Measurements from ENCODE around the gene KITLG.

The KITLG gene

DNA sequence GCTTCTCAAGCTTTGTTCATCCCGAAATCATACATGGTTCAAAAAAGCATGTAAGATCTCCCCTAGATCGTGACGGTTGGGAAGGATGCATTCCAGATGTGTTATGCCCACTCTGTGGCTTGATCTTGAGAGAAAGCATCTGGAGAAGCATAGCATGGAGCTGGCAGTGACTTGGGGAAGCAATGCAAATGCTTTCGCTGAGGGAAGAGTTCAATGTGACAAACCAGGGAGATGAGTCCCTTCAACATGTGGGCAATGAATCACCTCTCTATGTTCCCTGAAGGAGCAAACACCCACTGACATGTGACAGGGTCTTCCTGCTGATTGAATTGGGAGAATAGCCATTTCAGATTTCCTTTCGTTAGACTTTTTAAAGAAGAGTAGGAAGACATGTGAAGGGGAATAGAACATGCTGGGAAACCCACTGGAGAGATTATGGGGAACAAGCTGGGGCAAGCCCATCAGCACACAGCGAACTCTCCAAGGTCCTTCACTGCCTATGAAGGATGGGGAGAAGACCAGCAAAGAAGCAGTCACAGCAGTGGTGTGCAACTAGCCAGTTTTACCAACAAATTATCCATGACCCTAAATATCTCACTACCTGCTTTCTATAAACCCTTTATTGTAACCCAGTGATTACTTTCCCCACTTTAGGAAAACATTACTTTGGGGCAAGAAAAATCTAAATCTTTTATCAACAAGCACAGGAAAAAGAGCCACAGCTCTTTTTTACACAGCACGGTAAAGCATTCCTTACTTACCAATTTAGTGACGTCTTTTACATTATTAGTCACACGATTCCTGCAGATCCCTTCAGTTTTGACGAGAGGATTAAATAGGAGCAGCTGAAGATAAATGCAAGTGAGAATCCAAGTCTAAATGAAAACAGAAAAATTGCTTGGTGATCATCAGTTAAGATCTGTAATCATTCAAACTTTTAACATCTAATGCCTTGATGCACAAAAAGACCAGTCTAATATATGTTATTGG, 35.0 kb downstream of the KITLG start:
- WGBS, 2 experiments (ENCODE audit: insufficient coverage in 2 of 2) = 95 to 100% methylated on average over 4 to 7 of the region's 10 CpGs
- no peak overlapping the region for H3K4me3 ChIP-seq (ENCODE audit: extremely low read depth, insufficient read depth, low read length, poor library complexity, severe bottlenecking)
- no peak overlapping the region for H3K27ac ChIP-seq (ENCODE audit: low read depth, low read length, severe bottlenecking)
- no peaks in the 10 kb centered on the region for H3K9me3 ChIP-seq (ENCODE audit: control insufficient read depth, low read length)
- H3K36me3 ChIP-seq (ENCODE audit: control insufficient read depth, insufficient read depth, low read length) = peaks cover 4% of the 10 kb centered on the region
- peaks cover 10% of the 10 kb centered on the region for H3K4me1 ChIP-seq (ENCODE audit: control insufficient read depth, insufficient read depth, low read length, poor library complexity, severe bottlenecking)

DNA sequence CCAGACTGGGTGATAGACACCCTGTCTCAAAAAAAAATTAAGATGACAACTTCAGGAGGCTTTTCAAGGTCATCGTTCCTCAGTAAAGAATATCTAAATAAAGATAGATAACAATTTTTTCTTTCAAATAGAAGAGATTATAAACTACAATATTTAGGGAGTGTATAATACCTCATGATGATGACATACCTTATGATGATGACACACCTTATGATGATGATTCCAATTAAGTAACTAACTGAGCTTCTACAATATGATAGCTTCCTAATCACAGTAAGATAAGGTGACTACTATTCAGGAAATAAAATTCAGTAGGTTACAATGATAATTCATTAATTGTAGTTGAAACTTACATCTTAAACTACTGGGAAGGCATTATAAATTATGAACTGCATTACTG, 40.4 kb downstream of the KITLG start:
- no peak overlapping the region for H3K27ac ChIP-seq (ENCODE audit: low read depth, low read length, severe bottlenecking)
- H3K4me1 ChIP-seq (ENCODE audit: control insufficient read depth, insufficient read depth, low read length, poor library complexity, severe bottlenecking) = no peaks in the 10 kb centered on the region
- no peaks in the 10 kb centered on the region for H3K9me3 ChIP-seq (ENCODE audit: control insufficient read depth, low read length)
- no CpG with 5 or more reads among the region's 1 CpG for WGBS, 2 experiments (ENCODE audit: insufficient coverage in 2 of 2)
- H3K36me3 ChIP-seq (ENCODE audit: control insufficient read depth, insufficient read depth, low read length) = peaks cover 23% of the 10 kb centered on the region
- no peak overlapping the region for H3K4me3 ChIP-seq (ENCODE audit: extremely low read depth, insufficient read depth, low read length, poor library complexity, severe bottlenecking)

DNA sequence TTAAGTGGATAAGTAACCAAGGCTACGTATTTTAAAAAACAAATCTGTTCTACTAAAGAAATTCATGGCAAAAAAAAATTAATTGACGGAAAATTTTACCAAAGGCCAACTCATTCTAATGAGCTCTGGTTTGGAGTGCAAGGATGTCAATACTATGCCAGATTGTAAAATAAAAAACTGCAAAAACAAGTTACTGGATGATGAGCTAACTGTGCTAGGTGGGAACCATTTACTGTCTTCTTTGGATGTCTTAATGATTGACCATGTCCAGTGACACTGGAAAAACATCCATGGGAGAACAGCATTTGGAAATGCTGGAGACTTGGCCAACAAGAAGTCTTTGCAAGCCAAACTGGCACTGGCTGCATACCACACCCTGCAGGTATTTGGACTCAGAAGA, 41.6 kb downstream of the KITLG start:
- Histone ChIP-seq H3K4me1 (ENCODE audit: control insufficient read depth, insufficient read depth, low read length, poor library complexity, severe bottlenecking) (no peaks in the 10 kb centered on the region), H3K36me3 (ENCODE audit: control insufficient read depth, insufficient read depth, low read length) (peaks cover 23% of the 10 kb centered on the region), H3K4me3 (ENCODE audit: extremely low read depth, insufficient read depth, low read length, poor library complexity, severe bottlenecking) (no peak overlapping the region), H3K9me3 (ENCODE audit: control insufficient read depth, low read length) (no peaks in the 10 kb centered on the region), H3K27ac (ENCODE audit: low read depth, low read length, severe bottlenecking) (no peak overlapping the region)
- 100% methylated on average over 1 of the region's 2 CpGs; no CpG with 5 or more reads in 1 of the 2 experiments for WGBS, 2 experiments (ENCODE audit: insufficient coverage in 2 of 2)

DNA sequence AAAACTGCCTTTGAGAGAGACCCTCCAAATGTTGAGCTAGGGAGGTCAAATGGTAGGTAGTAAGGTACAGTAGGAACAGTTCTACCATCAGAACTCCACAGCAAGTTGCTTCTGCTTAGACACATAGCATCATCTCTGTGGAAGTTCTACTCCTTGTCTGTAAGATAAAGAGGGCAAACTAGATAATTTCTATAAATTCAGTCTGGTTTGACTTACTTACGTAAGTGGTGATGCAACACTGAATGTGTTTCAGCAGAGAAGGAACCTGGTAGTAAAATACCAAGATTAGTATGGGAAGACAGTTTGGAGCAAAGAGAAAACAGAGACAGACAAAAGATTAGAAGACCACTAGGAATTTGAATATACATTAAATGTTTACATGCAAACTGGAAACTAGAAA, 42.0 kb downstream of the KITLG start:
- no peaks in the 10 kb centered on the region for H3K9me3 ChIP-seq (ENCODE audit: control insufficient read depth, low read length)
- WGBS, 2 experiments (ENCODE audit: insufficient coverage in 2 of 2) = 80 to 100% methylated on average over 1 of the region's 1 CpG
- peaks cover 21% of the 10 kb centered on the region for H3K36me3 ChIP-seq (ENCODE audit: control insufficient read depth, insufficient read depth, low read length)
- no peaks in the 10 kb centered on the region for H3K4me1 ChIP-seq (ENCODE audit: control insufficient read depth, insufficient read depth, low read length, poor library complexity, severe bottlenecking)
- H3K4me3 ChIP-seq (ENCODE audit: extremely low read depth, insufficient read depth, low read length, poor library complexity, severe bottlenecking) = no peak overlapping the region
- H3K27ac ChIP-seq (ENCODE audit: low read depth, low read length, severe bottlenecking) = no peak overlapping the region

DNA sequence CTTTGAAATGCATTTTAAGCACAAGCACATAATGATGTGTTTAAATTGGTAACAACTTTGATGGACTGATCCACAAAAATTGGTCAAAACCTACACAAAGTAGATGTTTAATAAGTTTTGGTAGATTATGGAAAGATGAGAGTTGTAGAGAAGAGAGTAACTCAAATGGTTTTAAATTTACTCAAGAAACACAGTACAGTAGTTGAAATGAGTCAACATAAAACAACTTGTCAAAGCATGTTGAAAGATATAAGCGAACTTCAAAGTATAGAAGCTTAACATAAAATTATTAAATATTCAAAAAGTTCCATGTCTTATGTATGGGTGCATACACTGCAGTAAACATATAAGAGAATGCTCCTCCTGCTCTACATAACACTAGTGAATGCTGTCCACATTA, 49.4 kb downstream of the KITLG start:
- Histone ChIP-seq H3K4me3 (ENCODE audit: extremely low read depth, insufficient read depth, low read length, poor library complexity, severe bottlenecking) (no peak overlapping the region), H3K4me1 (ENCODE audit: control insufficient read depth, insufficient read depth, low read length, poor library complexity, severe bottlenecking) (no peaks in the 10 kb centered on the region), H3K9me3 (ENCODE audit: control insufficient read depth, low read length) (no peaks in the 10 kb centered on the region), H3K27ac (ENCODE audit: low read depth, low read length, severe bottlenecking) (no peak overlapping the region), H3K36me3 (ENCODE audit: control insufficient read depth, insufficient read depth, low read length) (peaks cover 8% of the 10 kb centered on the region)
- no CpG with 5 or more reads among the region's 1 CpG for WGBS, 2 experiments (ENCODE audit: insufficient coverage in 2 of 2)

DNA sequence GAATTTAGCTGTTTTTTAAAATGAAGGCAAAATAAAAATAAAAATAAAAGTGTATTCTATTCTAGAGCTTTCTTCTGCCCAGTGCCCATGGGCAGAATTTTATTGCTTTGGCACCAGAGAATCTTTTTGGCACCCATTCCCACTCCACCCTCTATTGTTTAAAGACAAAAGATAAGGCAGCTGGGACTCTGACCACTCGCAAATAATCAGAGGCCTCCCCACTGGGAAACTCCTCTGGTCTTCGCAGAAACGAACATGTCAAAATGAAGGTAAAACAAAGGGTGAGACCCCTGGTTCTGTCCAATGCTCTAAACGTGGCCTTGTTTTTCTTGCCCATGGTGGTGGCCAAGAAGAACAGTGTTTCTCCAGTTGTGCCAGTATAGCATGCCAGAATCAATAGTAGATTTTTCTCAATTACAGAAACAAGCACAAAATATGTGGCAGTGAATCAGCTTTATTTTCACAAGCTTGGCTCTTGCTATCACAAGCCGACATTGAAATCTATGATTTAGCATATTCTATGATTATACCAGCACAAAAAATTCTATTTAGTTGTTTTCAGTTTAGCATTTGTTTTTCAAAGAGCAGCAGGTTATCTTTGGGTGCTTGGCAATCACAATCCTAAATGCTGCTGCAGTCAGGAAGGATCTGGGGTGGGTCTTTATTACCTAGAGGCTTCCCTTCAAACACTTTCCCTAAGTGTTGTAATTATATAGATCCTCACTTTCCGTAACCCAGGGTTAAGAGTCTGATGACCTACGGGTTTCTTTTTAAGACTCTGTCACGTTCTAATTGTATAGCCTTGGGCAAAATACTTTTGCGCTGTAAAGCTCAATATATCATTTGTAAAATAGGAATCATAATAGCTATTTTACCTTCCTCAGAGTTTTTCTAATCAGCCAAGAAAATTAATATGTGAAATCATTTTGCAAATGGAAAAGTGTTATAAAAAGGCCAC, 50.5 kb downstream of the KITLG start:
- Histone ChIP-seq H3K4me3 (ENCODE audit: extremely low read depth, insufficient read depth, low read length, poor library complexity, severe bottlenecking) (no peak overlapping the region), H3K36me3 (ENCODE audit: control insufficient read depth, insufficient read depth, low read length) (peaks cover 8% of the 10 kb centered on the region), H3K9me3 (ENCODE audit: control insufficient read depth, low read length) (no peaks in the 10 kb centered on the region), H3K4me1 (ENCODE audit: control insufficient read depth, insufficient read depth, low read length, poor library complexity, severe bottlenecking) (no peaks in the 10 kb centered on the region), H3K27ac (ENCODE audit: low read depth, low read length, severe bottlenecking) (no peak overlapping the region)
- WGBS, 2 experiments (ENCODE audit: insufficient coverage in 2 of 2) = 60 to 61% methylated on average over 4 of the region's 9 CpGs

DNA sequence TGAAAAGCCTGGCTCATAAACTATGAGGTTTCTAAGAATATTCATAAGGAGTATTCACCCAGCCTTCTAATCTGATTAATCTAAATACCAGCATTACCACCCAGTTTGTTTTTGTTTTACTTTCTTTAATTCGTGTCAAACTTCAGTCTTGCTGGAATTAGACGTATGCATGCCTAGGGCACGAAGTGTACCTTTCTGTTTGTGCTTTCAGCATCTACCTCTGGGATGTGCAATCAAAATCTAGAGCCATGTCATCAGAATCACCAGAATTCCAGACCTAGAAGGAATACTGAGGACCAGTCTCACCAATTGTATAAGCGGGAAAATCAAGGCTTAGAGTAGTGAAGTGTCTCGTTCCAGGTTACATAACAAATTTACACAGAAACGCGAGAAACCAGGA, 57.3 kb downstream of the KITLG start:
- H3K4me1 ChIP-seq (ENCODE audit: control insufficient read depth, insufficient read depth, low read length, poor library complexity, severe bottlenecking) = peaks cover 4% of the 10 kb centered on the region
- no peak overlapping the region for H3K4me3 ChIP-seq (ENCODE audit: extremely low read depth, insufficient read depth, low read length, poor library complexity, severe bottlenecking)
- 93 to 99% methylated on average over 4 to 7 of the region's 7 CpGs for WGBS, 2 experiments (ENCODE audit: insufficient coverage in 2 of 2)
- H3K9me3 ChIP-seq (ENCODE audit: control insufficient read depth, low read length) = no peaks in the 10 kb centered on the region
- no peak overlapping the region for H3K27ac ChIP-seq (ENCODE audit: low read depth, low read length, severe bottlenecking)
- H3K36me3 ChIP-seq (ENCODE audit: control insufficient read depth, insufficient read depth, low read length) = peaks cover 6% of the 10 kb centered on the region

DNA sequence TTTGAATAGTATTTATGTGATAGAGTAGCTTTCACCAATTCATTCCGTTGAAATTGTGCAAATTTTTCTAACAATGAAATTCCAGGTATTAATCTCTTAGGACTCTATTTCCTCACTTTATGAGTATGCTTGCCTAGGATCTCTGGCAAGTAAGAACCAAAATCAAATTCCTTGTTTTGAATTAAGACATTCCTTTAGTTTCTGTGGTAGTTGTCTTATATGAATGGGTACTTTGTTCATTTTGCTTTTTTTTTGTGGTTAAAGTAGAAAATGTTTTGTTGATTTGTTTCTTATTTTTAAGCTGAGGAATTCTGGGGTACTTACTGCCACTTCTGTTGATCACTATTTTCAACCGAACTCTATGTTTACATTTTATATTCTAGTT, 59.8 kb downstream of the KITLG start:
- 100% methylated on average over 1 of the region's 2 CpGs; no CpG with 5 or more reads in 1 of the 2 experiments for WGBS, 2 experiments (ENCODE audit: insufficient coverage in 2 of 2)
- H3K4me3 ChIP-seq (ENCODE audit: extremely low read depth, insufficient read depth, low read length, poor library complexity, severe bottlenecking) = no peak overlapping the region
- H3K9me3 ChIP-seq (ENCODE audit: control insufficient read depth, low read length) = no peaks in the 10 kb centered on the region
- H3K27ac ChIP-seq (ENCODE audit: low read depth, low read length, severe bottlenecking) = peak overlapping the region; percentile 13
- H3K36me3 ChIP-seq (ENCODE audit: control insufficient read depth, insufficient read depth, low read length) = no peaks in the 10 kb centered on the region
- peaks cover 4% of the 10 kb centered on the region for H3K4me1 ChIP-seq (ENCODE audit: control insufficient read depth, insufficient read depth, low read length, poor library complexity, severe bottlenecking)

DNA sequence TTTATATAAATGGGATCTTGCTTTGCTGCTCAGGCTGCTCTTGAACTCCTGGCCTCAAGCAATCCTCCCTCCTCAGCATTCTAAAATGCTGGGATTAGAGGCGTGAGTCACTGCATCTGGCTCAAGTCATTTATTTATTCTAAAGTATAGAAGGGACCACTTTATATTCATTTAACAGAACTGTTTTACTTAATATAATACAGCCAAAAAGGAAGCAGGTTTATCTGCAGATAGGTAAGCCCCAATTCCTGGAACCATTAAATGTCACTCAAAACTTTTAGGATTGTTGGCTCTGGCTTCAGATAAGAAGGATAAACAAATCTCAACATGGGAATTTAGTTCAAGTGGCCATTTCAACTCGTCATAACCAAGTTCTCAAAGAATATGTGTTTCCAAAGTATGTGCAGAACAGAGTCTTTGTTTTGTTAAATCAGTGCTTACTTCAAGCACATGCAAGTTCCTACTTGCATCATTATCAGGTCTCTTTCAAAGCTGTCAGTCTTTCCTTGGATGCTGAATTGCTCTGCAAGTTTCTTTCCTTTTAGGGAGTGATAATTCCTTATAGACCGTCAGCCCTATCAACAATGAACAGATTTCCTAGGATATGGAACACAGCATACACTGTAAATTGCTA, 60.4 kb downstream of the KITLG start:
- H3K36me3 ChIP-seq (ENCODE audit: control insufficient read depth, insufficient read depth, low read length) = no peaks in the 10 kb centered on the region
- H3K9me3 ChIP-seq (ENCODE audit: control insufficient read depth, low read length) = no peaks in the 10 kb centered on the region
- H3K4me1 ChIP-seq (ENCODE audit: control insufficient read depth, insufficient read depth, low read length, poor library complexity, severe bottlenecking) = peaks cover 4% of the 10 kb centered on the region
- WGBS, 2 experiments (ENCODE audit: insufficient coverage in 2 of 2) = no CpG with 5 or more reads among the region's 3 CpGs
- H3K27ac ChIP-seq (ENCODE audit: low read depth, low read length, severe bottlenecking) = peak overlapping the region; percentile 13
- H3K4me3 ChIP-seq (ENCODE audit: extremely low read depth, insufficient read depth, low read length, poor library complexity, severe bottlenecking) = no peak overlapping the region

DNA sequence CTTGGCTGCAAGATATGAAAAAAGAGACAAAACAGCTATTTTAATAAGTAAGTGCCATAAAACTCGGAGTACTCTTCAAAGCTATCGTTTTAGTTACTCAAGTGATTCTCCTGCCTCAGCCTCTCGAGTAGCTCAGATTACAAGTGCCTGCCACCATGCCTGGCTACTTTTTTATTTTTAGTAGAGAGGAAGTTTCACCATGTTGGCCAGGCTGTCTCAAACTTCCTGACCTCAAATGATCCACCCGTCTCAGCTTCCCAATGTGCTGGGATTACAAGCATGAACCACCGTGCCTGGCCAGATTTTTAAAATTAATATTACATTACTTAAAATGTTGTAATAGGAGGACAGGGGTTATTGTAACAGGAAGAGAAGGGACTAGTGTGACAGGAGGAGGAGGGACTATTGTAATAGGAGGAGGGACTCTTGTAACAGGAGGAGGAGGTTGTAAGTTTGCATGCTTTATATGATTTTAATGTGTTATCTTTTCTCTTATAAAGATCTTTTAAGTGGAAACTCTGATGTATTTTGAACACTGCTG, 61.3 kb downstream of the KITLG start:
- Histone ChIP-seq H3K4me1 (ENCODE audit: control insufficient read depth, insufficient read depth, low read length, poor library complexity, severe bottlenecking) (peaks cover 4% of the 10 kb centered on the region), H3K36me3 (ENCODE audit: control insufficient read depth, insufficient read depth, low read length) (no peaks in the 10 kb centered on the region), H3K9me3 (ENCODE audit: control insufficient read depth, low read length) (no peaks in the 10 kb centered on the region), H3K27ac (ENCODE audit: low read depth, low read length, severe bottlenecking) (no peak overlapping the region), H3K4me3 (ENCODE audit: extremely low read depth, insufficient read depth, low read length, poor library complexity, severe bottlenecking) (no peak overlapping the region)
- WGBS, 2 experiments (ENCODE audit: insufficient coverage in 2 of 2) = 82 to 100% methylated on average over 3 of the region's 5 CpGs
